HFFc6 (cell line): ENCODE data around the gene CBFB. TPM values are rescaled to one million over a fixed set of nuclear protein-coding genes. Genes with fewer than 3 reads are reported as not detected.

Experiments used
- DNase-seq: peaks from one replicate; pipeline ENCODE4 v3.0.0-alpha.2; 2018
- H3K27ac Mint-ChIP-seq: 2 replicates; pipeline ENCODE4 v1.8.0; 2020; ENCODE audit warnings: mild to moderate bottlenecking, mixed read lengths
- H3K27me3 Mint-ChIP-seq: 2 replicates; pipeline ENCODE4 v1.8.0; 2021; ENCODE audit warnings: mild to moderate bottlenecking, moderate library complexity, mixed read lengths; ENCODE audit not compliant: insufficient read depth
- H3K36me3 Mint-ChIP-seq: 2 replicates; pipeline ENCODE4 v1.8.0; 2021; ENCODE audit warnings: low read depth, mixed read lengths
- H3K4me1 Mint-ChIP-seq: 2 replicates; pipeline ENCODE4 v1.8.0; 2020; ENCODE audit warnings: low read depth, mixed read lengths
- H3K4me3 Mint-ChIP-seq: 2 replicates; pipeline ENCODE4 v1.8.0; 2020; ENCODE audit warnings: mild to moderate bottlenecking, moderate library complexity, mixed read lengths
- H3K9me3 Mint-ChIP-seq: 2 replicates; pipeline ENCODE4 v1.8.0; 2020; ENCODE audit warnings: mild to moderate bottlenecking, mixed read lengths
- total RNA-seq, 6 experiments: library from RNA; stranded (reverse); fragmentation: NEBNext Ultra II Directional; extraction: Animal tissue kit (Norgen Biotek cat#: 25700); gene quantifications; 2 replicates in 1 of 6; 3 replicates in 5 of 6; pipeline ENCODE4 v1.2.3, GENCODE V29; 2021
- TF ChIP-seq, protein P1 (sequence below): fragments of 200-600 bp; sonication (generic); IDR thresholded peaks from 2 replicates; pipeline ENCODE4 v1.5.0; 2021; ENCODE audit warnings: antibody characterized with exemption, mild to moderate bottlenecking

The CBFB gene
- total RNA-seq, 6 experiments from 2014 or later = 55.2 to 84.4 (median 69.5) TPM

DNA sequence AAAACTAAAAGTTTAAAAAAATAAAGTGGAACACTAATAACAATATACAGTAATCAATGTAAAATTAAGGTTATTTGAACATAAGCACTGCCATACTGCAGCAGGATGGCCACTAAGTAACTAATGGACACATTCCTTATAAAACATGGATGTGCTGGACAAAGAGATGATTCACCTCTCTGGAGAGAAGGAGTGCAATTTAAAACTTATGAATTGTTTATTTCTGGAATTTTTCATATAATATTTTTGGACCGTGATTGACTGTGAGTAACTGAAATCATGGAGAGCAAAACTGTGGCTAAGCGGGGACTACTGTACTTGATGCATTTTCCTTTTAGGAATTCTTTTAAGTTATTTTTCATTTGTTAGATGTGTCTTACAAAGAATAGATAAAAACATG lies 21.8 kb downstream of the CBFB start:
- TF ChIP-seq, protein P1, sequence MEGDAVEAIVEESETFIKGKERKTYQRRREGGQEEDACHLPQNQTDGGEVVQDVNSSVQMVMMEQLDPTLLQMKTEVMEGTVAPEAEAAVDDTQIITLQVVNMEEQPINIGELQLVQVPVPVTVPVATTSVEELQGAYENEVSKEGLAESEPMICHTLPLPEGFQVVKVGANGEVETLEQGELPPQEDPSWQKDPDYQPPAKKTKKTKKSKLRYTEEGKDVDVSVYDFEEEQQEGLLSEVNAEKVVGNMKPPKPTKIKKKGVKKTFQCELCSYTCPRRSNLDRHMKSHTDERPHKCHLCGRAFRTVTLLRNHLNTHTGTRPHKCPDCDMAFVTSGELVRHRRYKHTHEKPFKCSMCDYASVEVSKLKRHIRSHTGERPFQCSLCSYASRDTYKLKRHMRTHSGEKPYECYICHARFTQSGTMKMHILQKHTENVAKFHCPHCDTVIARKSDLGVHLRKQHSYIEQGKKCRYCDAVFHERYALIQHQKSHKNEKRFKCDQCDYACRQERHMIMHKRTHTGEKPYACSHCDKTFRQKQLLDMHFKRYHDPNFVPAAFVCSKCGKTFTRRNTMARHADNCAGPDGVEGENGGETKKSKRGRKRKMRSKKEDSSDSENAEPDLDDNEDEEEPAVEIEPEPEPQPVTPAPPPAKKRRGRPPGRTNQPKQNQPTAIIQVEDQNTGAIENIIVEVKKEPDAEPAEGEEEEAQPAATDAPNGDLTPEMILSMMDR = no peak
- no peak for DNase-seq
- H3K4me1 Mint-ChIP-seq = peaks cover 37% of the 10 kb centered on the region
- H3K36me3 Mint-ChIP-seq = peaks cover 26% of the 10 kb centered on the region
- H3K27ac Mint-ChIP-seq = no peak overlapping the region; the same call in 1 of the 2 replicates
- H3K9me3 Mint-ChIP-seq = no peaks in the 10 kb centered on the region
- peaks cover 2% of the 10 kb centered on the region; the same call in 1 of the 2 replicates for H3K27me3 Mint-ChIP-seq
- no peak overlapping the region for H3K4me3 Mint-ChIP-seq

DNA sequence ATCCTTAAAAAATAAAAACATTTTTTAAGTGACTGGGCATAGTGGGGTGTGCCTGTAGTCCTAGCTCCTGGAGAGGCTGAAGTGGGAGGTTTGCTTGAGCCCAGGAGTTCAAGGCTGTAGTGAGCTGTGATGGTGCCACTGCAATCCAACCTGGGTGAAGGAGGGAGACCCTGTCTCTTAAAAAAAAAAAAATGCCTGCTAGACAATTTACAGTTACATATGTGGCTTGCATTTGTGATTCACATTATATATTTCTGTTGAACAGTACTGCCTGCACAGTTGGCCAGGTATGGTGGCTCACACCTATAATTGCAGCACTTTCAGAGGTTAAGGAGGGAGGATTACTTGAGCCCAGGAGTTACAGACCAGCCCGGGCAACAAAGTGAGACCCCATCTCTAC lies 23.4 kb downstream of the CBFB start:
- H3K4me3 Mint-ChIP-seq = no peak overlapping the region
- H3K27ac Mint-ChIP-seq = no peak overlapping the region; the same call in 1 of the 2 replicates
- TF ChIP-seq, protein P1 = no peak
- H3K27me3 Mint-ChIP-seq = peaks cover 2% of the 10 kb centered on the region; the same call in 1 of the 2 replicates
- no peaks in the 10 kb centered on the region for H3K9me3 Mint-ChIP-seq
- peaks cover 50% of the 10 kb centered on the region for H3K4me1 Mint-ChIP-seq
- H3K36me3 Mint-ChIP-seq = peaks cover 24% of the 10 kb centered on the region
- DNase-seq = no peak

DNA sequence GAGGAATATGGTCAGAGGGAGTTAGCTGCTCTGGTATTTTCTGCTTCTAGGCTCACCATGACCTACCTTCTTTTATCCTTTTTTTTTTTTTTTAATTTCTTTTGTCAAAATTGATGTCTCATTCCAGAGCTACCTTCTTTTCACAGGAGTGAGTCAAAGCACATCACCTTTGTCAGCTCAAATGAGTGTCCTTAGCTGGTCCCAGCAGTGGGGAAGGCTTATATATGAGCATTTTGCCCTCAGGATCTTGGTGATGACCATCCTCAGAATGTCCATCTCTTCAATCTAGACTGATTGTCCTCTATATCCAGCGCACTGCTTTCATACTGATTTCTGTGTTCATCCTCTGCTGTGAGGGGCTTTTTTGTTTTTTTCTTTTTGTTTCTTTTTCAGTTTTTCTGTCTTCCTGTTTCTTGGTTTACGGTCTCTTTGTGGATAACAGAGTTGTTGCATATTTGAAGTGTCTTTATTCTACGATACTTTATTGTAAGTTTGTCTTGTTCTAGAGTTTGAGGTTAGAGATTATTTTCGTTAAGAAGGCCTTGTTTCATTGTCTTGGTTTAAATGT lies 24.9 kb downstream of the CBFB start:
- Mint-ChIP-seq H3K36me3 (peaks cover 24% of the 10 kb centered on the region), H3K9me3 (no peaks in the 10 kb centered on the region), H3K27me3 (peaks cover 2% of the 10 kb centered on the region; the same call in 1 of the 2 replicates), H3K4me3 (no peak overlapping the region), H3K27ac (peak overlapping the region; percentile 46), H3K4me1 (peaks cover 58% of the 10 kb centered on the region)
- DNase-seq = no peak
- TF ChIP-seq, protein P1 = no peak

DNA sequence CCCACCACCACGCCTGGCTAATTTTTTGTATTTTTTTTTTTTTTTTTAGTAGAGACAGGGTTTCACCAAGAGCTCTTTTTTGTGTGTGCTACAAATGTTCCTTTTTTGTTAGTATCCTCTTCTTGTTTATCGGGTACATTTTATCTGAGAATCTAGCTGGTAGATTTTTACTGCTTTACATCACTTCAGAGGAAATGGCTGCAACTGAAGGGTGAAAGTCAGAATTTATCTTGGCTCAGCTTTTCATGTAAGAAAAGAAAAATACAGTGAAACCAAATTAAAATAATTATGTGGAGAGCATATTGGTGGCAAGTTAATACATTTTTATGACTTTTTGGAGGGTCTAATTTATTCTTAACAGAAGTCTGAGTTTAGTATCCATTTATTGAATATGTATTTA lies 26.0 kb downstream of the CBFB start:
- Mint-ChIP-seq H3K4me1 (peaks cover 62% of the 10 kb centered on the region), H3K27me3 (peaks cover 2% of the 10 kb centered on the region; the same call in 1 of the 2 replicates), H3K36me3 (peaks cover 24% of the 10 kb centered on the region), H3K4me3 (peak overlapping the region; percentile 45; the same call in 1 of the 2 replicates), H3K27ac (peak overlapping the region; percentile 46), H3K9me3 (no peaks in the 10 kb centered on the region)
- TF ChIP-seq, protein P1 = no peak
- no peak for DNase-seq

DNA sequence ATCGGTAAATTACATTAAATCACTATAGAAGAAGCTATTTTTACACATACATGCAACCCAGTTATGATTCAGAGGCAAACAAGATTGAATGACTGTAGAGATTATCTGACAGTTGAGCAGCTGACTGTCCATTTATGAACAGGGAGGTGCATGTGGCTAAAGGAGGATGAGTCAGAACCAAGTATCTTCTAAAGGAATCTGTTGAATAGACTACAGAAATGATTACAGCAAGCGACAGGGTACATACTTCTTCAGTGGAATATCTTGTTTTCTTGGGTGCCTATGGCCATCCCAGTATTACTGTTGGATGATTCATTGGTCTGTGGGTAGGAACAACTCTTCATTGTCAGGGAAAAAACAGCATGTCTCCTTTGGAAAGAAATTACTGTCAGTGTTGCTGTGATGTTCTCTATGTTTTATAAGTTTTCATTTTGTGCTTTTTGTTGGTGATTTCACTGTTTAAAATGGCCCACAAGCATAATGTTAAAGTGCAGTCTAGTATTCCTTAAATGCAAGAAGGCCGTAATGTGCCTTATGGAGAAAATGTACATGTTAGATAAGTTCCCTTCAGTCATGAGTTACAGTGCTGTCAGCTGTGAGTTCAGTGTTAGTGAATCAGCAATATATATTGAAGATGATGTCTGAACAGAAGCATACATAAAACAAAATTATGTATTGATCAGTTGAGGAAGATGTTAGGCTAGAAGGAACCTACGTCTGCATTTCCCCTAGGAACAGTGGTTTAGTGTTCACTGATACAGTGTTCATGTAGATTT lies 27.0 kb downstream of the CBFB start:
- Mint-ChIP-seq H3K4me1 (peaks cover 57% of the 10 kb centered on the region), H3K27ac (peak overlapping the region; percentile 90), H3K27me3 (peaks cover 2% of the 10 kb centered on the region; the same call in 1 of the 2 replicates), H3K36me3 (peaks cover 28% of the 10 kb centered on the region), H3K9me3 (no peaks in the 10 kb centered on the region), H3K4me3 (peak overlapping the region; percentile 78)
- DNase-seq = peak; percentile 99
- TF ChIP-seq, protein P1 = no peak
